HepG2 (cell line): Measurements from ENCODE around the gene RASA2. TPM values are rescaled to one million over a fixed set of nuclear protein-coding genes. Genes with fewer than 3 reads are reported as not detected.
A peak's percentile ranks its signal among the peaks of the same experiment; 100 is the strongest.

ENCODE experiments used
- BHLHE40 ChIP-seq: IDR thresholded peaks from 2 replicates; pipeline ENCODE4 v1.6.1; 2011; ENCODE audit warnings: low read length, improper control_type of control experiment
- ESRRA ChIP-seq: sonication (generic); formaldehyde crosslinking; IDR thresholded peaks from 2 replicates; pipeline ENCODE4 v1.5.1; 2020; ENCODE audit warnings: mild to moderate bottlenecking, low read depth, missing genetic modification reagents
- FOSL2 ChIP-seq: sonication (generic); formaldehyde crosslinking; IDR thresholded peaks from 2 replicates; pipeline ENCODE4 v1.4.0; 2020; ENCODE audit warnings: missing genetic modification reagents
- FOXO4 ChIP-seq: sonication (generic); formaldehyde crosslinking; conservative IDR thresholded peaks from 2 replicates; pipeline ENCODE4 v1.8.1; 2023; ENCODE audit warnings: missing genetic modification reagents
- GATAD2A ChIP-seq: IDR thresholded peaks from 2 replicates; pipeline ENCODE4 v1.6.1; 2016
- HOMEZ ChIP-seq: IDR thresholded peaks from 2 replicates; pipeline ENCODE4 v1.6.1; 2016; ENCODE audit warnings: low read depth
- IRF2 ChIP-seq: IDR thresholded peaks from 2 replicates; pipeline ENCODE4 v1.6.1; 2018; ENCODE audit warnings: missing genetic modification reagents, missing compliant biosample characterization
- MLXIP ChIP-seq: sonication (generic); formaldehyde crosslinking; IDR thresholded peaks from 2 replicates; pipeline ENCODE4 v1.9.0; 2021; ENCODE audit warnings: missing genetic modification reagents, borderline replicate concordance
- NFKB2 ChIP-seq: sonication (generic); formaldehyde crosslinking; IDR thresholded peaks from 2 replicates; pipeline ENCODE4 v1.4.0; 2020; ENCODE audit warnings: missing genetic modification reagents, borderline replicate concordance
- PAXIP1 ChIP-seq: sonication (generic); formaldehyde crosslinking; conservative IDR thresholded peaks from 2 replicates; pipeline ENCODE4 v1.4.0; 2020; ENCODE audit warnings: mild to moderate bottlenecking, missing genetic modification reagents, moderate library complexity
- SATB2 ChIP-seq: sonication (generic); formaldehyde crosslinking; IDR thresholded peaks from 2 replicates; pipeline ENCODE4 v1.5.0; 2020; ENCODE audit warnings: missing genetic modification reagents
- ZBTB26 ChIP-seq: IDR thresholded peaks from 2 replicates; pipeline ENCODE4 v1.6.1; 2016; ENCODE audit warnings: missing compliant biosample characterization, missing genetic modification reagents, borderline replicate concordance
- ZNF557 ChIP-seq: sonication (generic); formaldehyde crosslinking; IDR thresholded peaks from 2 replicates; pipeline ENCODE4 v1.4.0; 2020; ENCODE audit warnings: missing genetic modification reagents
- ZNF558 ChIP-seq: sonication (generic); formaldehyde crosslinking; IDR thresholded peaks from 2 replicates; pipeline ENCODE4 v1.9.0; 2022; ENCODE audit warnings: mild to moderate bottlenecking, missing genetic modification reagents, borderline replicate concordance
- ZNF562 ChIP-seq: sonication (generic); formaldehyde crosslinking; IDR thresholded peaks from 2 replicates; pipeline ENCODE4 v1.8.0; 2022; ENCODE audit warnings: missing genetic modification reagents, borderline replicate concordance
- ZNF597 ChIP-seq: sonication (generic); formaldehyde crosslinking; IDR thresholded peaks from 2 replicates; pipeline ENCODE4 v1.5.0; 2020; ENCODE audit warnings: missing genetic modification reagents
- ZNF790 ChIP-seq: sonication (generic); formaldehyde crosslinking; IDR thresholded peaks from 2 replicates; pipeline ENCODE4 v1.8.0; 2022; ENCODE audit warnings: missing genetic modification reagents, mild to moderate bottlenecking, borderline replicate concordance
- ZSCAN31 ChIP-seq: sonication (generic); formaldehyde crosslinking; IDR thresholded peaks from 2 replicates; pipeline ENCODE4 v1.5.0; 2020; ENCODE audit warnings: low read depth, mild to moderate bottlenecking, missing genetic modification reagents
- polyA plus RNA-seq, 8 experiments: library from polyadenylated mRNA; depleted of rRNA in 3 of 8; stranded (reverse) in 7 of 8; unstranded in 1 of 8; fragments of >200 nt; fragmentation: Illumina TruSeq in 4 of 8; extraction: Trizol in 4 of 8; gene quantifications; 2 replicates each; pipeline versions ENCODE4 v1.2.1 to v1.2.3, GENCODE V29; 2011 to 2016; ENCODE audit warnings: low read depth in 4 of 8, missing spikeins in 1 of 8, mixed read lengths in 1 of 8; ENCODE audit not compliant: insufficient read depth in 1 of 8
- total RNA-seq, 5 experiments: library from RNA; depleted of rRNA; stranded (reverse); fragments of >200 nt; fragmentation: Illumina TruSeq; extraction: Trizol; gene quantifications; 2 replicates each; pipeline ENCODE4 v1.2.3, GENCODE V29; 2016; ENCODE audit warnings: low read depth in 1 of 5

Gene RASA2
- total and polyA plus RNA-seq, 2 of the 13 experiments (the other 11 are each of a cell fraction or from before 2014, with no cell fraction given) = 5.4 to 8.5 TPM

GRCh38 chr3:141457624-141458236 is 29.1 kb upstream of the RASA2 start (continued):
- no peak for TF ChIP-seq ZBTB26 (CRISPR knock-in tag)
- TF ChIP-seq ESRRA (CRISPR knock-in tag) = no peak
- no peak for TF ChIP-seq ZNF562 (CRISPR knock-in tag)
- no peak for TF ChIP-seq SATB2 (CRISPR knock-in tag)
- no peak for TF ChIP-seq ZNF558 (CRISPR knock-in tag)
- no peak for TF ChIP-seq MLXIP (CRISPR knock-in tag)
- TF ChIP-seq PAXIP1 (CRISPR knock-in tag) = peak; percentile 81
- TF ChIP-seq ZNF557 (CRISPR knock-in tag) = no peak
- TF ChIP-seq ZSCAN31 (CRISPR knock-in tag) = no peak
- TF ChIP-seq IRF2 (CRISPR knock-in tag) = peak; percentile 45; the same call in 1 of the 2 replicates
- TF ChIP-seq ZNF597 = no peak
- no peak for TF ChIP-seq FOXO4 (CRISPR knock-in tag)
- TF ChIP-seq ZNF790 (CRISPR knock-in tag) = no peak
- peak; percentile 91 for TF ChIP-seq FOSL2 (CRISPR knock-in tag)
- peak; percentile 81 for TF ChIP-seq GATAD2A (CRISPR knock-in tag)
- no peak for TF ChIP-seq BHLHE40
- TF ChIP-seq NFKB2 (CRISPR knock-in tag) = no peak
- TF ChIP-seq HOMEZ (CRISPR knock-in tag) = peak; percentile 54; the same call in 1 of the 2 replicates
